ENCODE results near the gene ENOX1.

- TF ChIP-seq POLR2AphosphoS5 (IDR thresholded peaks at IDR 0.05; ENCODE audit: borderline replicate concordance, low read depth, low read length) = no peak
- TF ChIP-seq EZH2 (IDR thresholded peaks at IDR 0.05) = no peak
Measured at GRCh38 chr13:43397111-43397510, 389.7 kb downstream of the ENOX1 start.

Data from SK-N-MC (cell line).